C4-2B (cell line): ENCODE results near the gene MEP1B.
"Not testable (repeated sequence)": the region's sequence is repeated elsewhere in the genome, so short reads cannot be mapped to it uniquely, and the experiment has no call there.

Source experiments
- ZFX ChIP-seq: fragments of 450-650 bp; IDR thresholded peaks from 2 replicates; pipeline ENCODE4 v1.6.1; 2017
- TF ChIP-seq, protein P1 (sequence below): fragments of 450-650 bp; conservative IDR thresholded peaks from 2 replicates; pipeline ENCODE4 v1.5.1; 2017; ENCODE audit warnings: mild to moderate bottlenecking

DNA sequence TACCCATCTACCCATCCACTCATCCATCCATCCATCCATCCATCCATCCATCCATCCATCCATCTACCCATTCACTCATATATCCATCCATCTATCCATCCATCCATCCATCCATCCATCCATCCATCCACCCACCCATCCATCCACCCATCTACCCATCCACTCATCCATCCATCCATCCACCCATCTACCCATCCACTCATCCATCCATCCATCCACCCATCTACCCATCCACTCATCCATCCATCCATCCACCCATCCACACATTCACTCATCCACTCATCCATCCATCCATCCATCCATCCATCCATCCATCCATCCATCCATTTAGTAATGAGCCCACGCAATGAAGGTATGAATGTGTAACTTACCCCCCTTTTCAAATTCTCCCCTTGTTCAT, 13.1 kb upstream of the MEP1B start:
- TF ChIP-seq, protein P1, sequence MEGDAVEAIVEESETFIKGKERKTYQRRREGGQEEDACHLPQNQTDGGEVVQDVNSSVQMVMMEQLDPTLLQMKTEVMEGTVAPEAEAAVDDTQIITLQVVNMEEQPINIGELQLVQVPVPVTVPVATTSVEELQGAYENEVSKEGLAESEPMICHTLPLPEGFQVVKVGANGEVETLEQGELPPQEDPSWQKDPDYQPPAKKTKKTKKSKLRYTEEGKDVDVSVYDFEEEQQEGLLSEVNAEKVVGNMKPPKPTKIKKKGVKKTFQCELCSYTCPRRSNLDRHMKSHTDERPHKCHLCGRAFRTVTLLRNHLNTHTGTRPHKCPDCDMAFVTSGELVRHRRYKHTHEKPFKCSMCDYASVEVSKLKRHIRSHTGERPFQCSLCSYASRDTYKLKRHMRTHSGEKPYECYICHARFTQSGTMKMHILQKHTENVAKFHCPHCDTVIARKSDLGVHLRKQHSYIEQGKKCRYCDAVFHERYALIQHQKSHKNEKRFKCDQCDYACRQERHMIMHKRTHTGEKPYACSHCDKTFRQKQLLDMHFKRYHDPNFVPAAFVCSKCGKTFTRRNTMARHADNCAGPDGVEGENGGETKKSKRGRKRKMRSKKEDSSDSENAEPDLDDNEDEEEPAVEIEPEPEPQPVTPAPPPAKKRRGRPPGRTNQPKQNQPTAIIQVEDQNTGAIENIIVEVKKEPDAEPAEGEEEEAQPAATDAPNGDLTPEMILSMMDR: not testable (repeated sequence)
- not testable (repeated sequence) for TF ChIP-seq ZFX
